SK-N-SH (cell line): ENCODE results near the gene PTPN9. TPM values are rescaled to one million over a fixed set of nuclear protein-coding genes. Genes with fewer than 3 reads are reported as not detected.

Experiments
- CTCF ChIA-PET: fragments of 300-600, 350-600 bp; formaldehyde crosslinking; extraction: SDS; loops from one replicate; lab custom pipeline; 2021; lab: Yijun Ruan, JAX
- POLR2A ChIA-PET: fragments of 350-600 bp; sonication (Branson Sonifier 250); formaldehyde crosslinking; extraction: SDS; loops from one replicate; lab custom pipeline; 2020; ENCODE audit warnings: antibody characterized with exemption, inconsistent platforms; lab: Yijun Ruan, JAX
- DNase-seq: peaks from one replicate; pipeline ENCODE4 v3.0.0; 2012
- H2AFZ ChIP-seq: fragments of 200-600 bp; sonication (generic); 2 replicates; pipeline ENCODE4 v1.8.1; 2016; ENCODE audit warnings: antibody characterized with exemption, mild to moderate bottlenecking, low read depth
- H3F3A ChIP-seq: fragments of 200-600 bp; sonication (generic); replicated peaks from 2 replicates; pipeline ENCODE3; 2016; ENCODE audit warnings: antibody characterized with exemption, mild to moderate bottlenecking; ENCODE audit not compliant: insufficient read depth
- H3K27ac ChIP-seq, 2 experiments: fragments of 200-500 bp in 1 of 2; fragments of 200-600 bp in 1 of 2; sonication (Bioruptor generic) in 1 of 2; sonication (generic), shearing (Covaris generic) in 1 of 2; 2 replicates each; pipeline versions ENCODE4 v1.5.1 to v1.6.1; 2014 to 2016; ENCODE audit warnings: low read depth in 2 of 2, inconsistent platforms in 1 of 2, low read length in 1 of 2, mild to moderate bottlenecking in 1 of 2, mixed read lengths in 1 of 2
- H3K27me3 ChIP-seq: fragments of 200-600 bp; sonication (generic), shearing (Covaris generic); 2 replicates; pipeline ENCODE4 v1.6.1; 2016; ENCODE audit warnings: mixed run types; ENCODE audit not compliant: insufficient read depth
- H3K36me3 ChIP-seq, 2 experiments: fragments of 200-500 bp in 1 of 2; fragments of 200-600 bp in 1 of 2; sonication (Bioruptor generic) in 1 of 2; sonication (generic) in 1 of 2; replicated peaks in 1 of 2; 2 replicates each; pipeline versions ENCODE3 to v1.5.1; 2014 to 2016; ENCODE audit warnings: low read length in 1 of 2, mild to moderate bottlenecking in 1 of 2; ENCODE audit not compliant: insufficient read depth in 2 of 2, control insufficient read depth in 1 of 2
- H3K4me1 ChIP-seq, 2 experiments: fragments of 200-500 bp in 1 of 2; fragments of 200-600 bp in 1 of 2; sonication (Bioruptor generic) in 1 of 2; sonication (generic), shearing (Covaris generic) in 1 of 2; 2 replicates each; pipeline versions ENCODE4 v1.5.1 to v1.6.1; 2014 to 2016; ENCODE audit warnings: low read depth in 1 of 2, low read length in 1 of 2, mixed run types in 1 of 2; ENCODE audit not compliant: insufficient read depth in 2 of 2, control insufficient read depth in 1 of 2
- H3K4me2 ChIP-seq: fragments of 200-600 bp; sonication (generic), shearing (Covaris generic); 2 replicates; pipeline ENCODE4 v1.6.1; 2017; ENCODE audit warnings: mixed run types
- H3K4me3 ChIP-seq, 2 experiments: fragments of 200-500 bp in 1 of 2; fragments of 200-600 bp in 1 of 2; sonication (Bioruptor generic) in 1 of 2; sonication (generic), shearing (Covaris generic) in 1 of 2; 2 replicates each; pipeline versions ENCODE4 v1.5.1 to v1.8.1; 2014 to 2016; ENCODE audit warnings: low read depth in 2 of 2, inconsistent platforms in 1 of 2, low read length in 1 of 2, mild to moderate bottlenecking in 1 of 2, mixed read lengths in 1 of 2, moderate library complexity in 1 of 2
- H3K79me2 ChIP-seq: fragments of 200-600 bp; sonication (generic); 2 replicates; pipeline ENCODE4 v1.8.1; 2017; ENCODE audit warnings: mild to moderate bottlenecking; ENCODE audit not compliant: insufficient read depth
- H3K9ac ChIP-seq: fragments of 200-600 bp; sonication (generic); 2 replicates; pipeline ENCODE4 v1.6.1; 2017; ENCODE audit warnings: mixed run types
- H3K9me2 ChIP-seq: fragments of 200-600 bp; sonication (generic); 2 replicates; pipeline ENCODE4 v1.6.1; 2017; ENCODE audit warnings: mixed run types
- H3K9me3 ChIP-seq: fragments of 200-600 bp; sonication (generic); 2 replicates; pipeline ENCODE4 v1.6.1; 2017; ENCODE audit warnings: mixed run types, mild to moderate bottlenecking, moderate library complexity
- H4K20me1 ChIP-seq: fragments of 200-600 bp; sonication (generic); 2 replicates; pipeline ENCODE4 v1.6.1; 2017; ENCODE audit warnings: mild to moderate bottlenecking, mixed run types; ENCODE audit not compliant: insufficient read depth
- CTCF ChIP-seq: fragments of 200-600 bp; sonication (generic); IDR thresholded peaks from 2 replicates; pipeline ENCODE4 v1.6.1; 2017; ENCODE audit warnings: antibody characterized with exemption, mild to moderate bottlenecking, moderate library complexity
- ELF1 ChIP-seq: IDR thresholded peaks from 2 replicates; pipeline ENCODE4 v1.4.0; 2012
- EP300 ChIP-seq, 2 experiments: IDR thresholded peaks; 2 replicates each; pipeline versions ENCODE4 v1.4.0 to v1.6.1; 2012; ENCODE audit warnings: borderline replicate concordance in 1 of 2, low read depth in 1 of 2, low read length in 1 of 2
- EZH2phosphoT487 ChIP-seq: fragments of 200-600 bp; sonication (generic); IDR thresholded peaks from 2 replicates; pipeline ENCODE4 v1.6.1; 2017; ENCODE audit warnings: low read depth, mixed run types, mild to moderate bottlenecking, antibody characterized with exemption, moderate library complexity, borderline replicate concordance
- IRF3 ChIP-seq: fragments of 150-350 bp; IDR thresholded peaks from 2 replicates; pipeline ENCODE4 v1.6.1; 2016; ENCODE audit warnings: mild to moderate bottlenecking, low read depth, low read length
- JUND ChIP-seq: IDR thresholded peaks from 2 replicates; pipeline ENCODE4 v1.4.0; 2012
- MAX ChIP-seq: IDR thresholded peaks from 2 replicates; pipeline ENCODE4 v1.4.0; 2012; ENCODE audit warnings: low read depth
- POLR2AphosphoS5 ChIP-seq: IDR thresholded peaks from 2 replicates; pipeline ENCODE4 v1.6.1; 2012; ENCODE audit warnings: low read depth, low read length
- RAD21 ChIP-seq: IDR thresholded peaks from 2 replicates; pipeline ENCODE4 v1.6.1; 2012; ENCODE audit warnings: mild to moderate bottlenecking, low read length
- RCOR1 ChIP-seq: fragments of 150-350 bp; IDR thresholded peaks from 2 replicates; pipeline ENCODE4 v1.6.1; 2017; ENCODE audit warnings: antibody characterized with exemption, low read length
- RFX5 ChIP-seq: IDR thresholded peaks from 2 replicates; pipeline ENCODE4 v1.6.1; 2012; ENCODE audit warnings: mild to moderate bottlenecking, improper control_type of control experiment, low read length
- USF1 ChIP-seq: IDR thresholded peaks from 2 replicates; pipeline ENCODE4 v1.4.0; 2012; ENCODE audit warnings: low read depth, borderline replicate concordance
- USF2 ChIP-seq: fragments of 150-350 bp; IDR thresholded peaks from 2 replicates; pipeline ENCODE4 v1.6.1; 2017; ENCODE audit warnings: antibody characterized with exemption, low read length, low read depth, borderline replicate concordance
- WGBS: methylation state at CpG from one replicate; pipeline ENCODE4 v1.1.6; 2017; ENCODE audit warnings: low lambda C conversion rate; 5-methylcytosine and 5-hydroxymethylcytosine counted together
- polyA plus RNA-seq, 3 experiments: library from polyadenylated mRNA; depleted of rRNA; stranded (reverse); fragments of >200 nt; gene quantifications; 2 replicates each; pipeline ENCODE4 v1.2.3, GENCODE V29; 2012

Gene PTPN9
- polyA plus RNA-seq, 1 of the 3 experiments (the other 2 are of a cell fraction) = 25.9 TPM

- Histone ChIP-seq H3K27me3 (no peaks in the 10 kb centered on the region), H3K4me3 (no peak overlapping the region), H3K4me2 (no peak overlapping the region), H3F3A (peaks cover 15% of the 10 kb centered on the region), H3K4me1 (0 out of 4 replicates have a peak, but pooled peaks cover 0 to 5% of the 10 kb centered on the region in 2 experiments), H4K20me1 (peaks cover 55% of the 10 kb centered on the region), H3K27ac (no peak overlapping the region; a peak in 1 of 4 replicates), H3K36me3 (no peaks in the 10 kb centered on the region), H3K9me2 (no peaks in the 10 kb centered on the region), H3K9ac (no peak overlapping the region), H2AFZ (no peak overlapping the region), H3K9me3 (no peaks in the 10 kb centered on the region), H3K79me2 (peaks cover 96% of the 10 kb centered on the region)
- DNase-seq = no peak
- POLR2A ChIA-PET = no interaction called here
- WGBS = 91% methylated on average over 2 of the region's 2 CpGs
- TF ChIP-seq MAX (no peak), USF1 (no peak), USF2 (no peak), ELF1 (no peak), RFX5 (no peak)
- CTCF ChIA-PET = no interaction called here
These were observed 36.7 kb downstream of the PTPN9 start for GRCh38 chr15:75542386-75542797.

- no peaks in the 10 kb centered on the region for H3K9me3 ChIP-seq
- TF ChIP-seq EP300 (IDR thresholded peaks at IDR 0.05; ENCODE audit: borderline replicate concordance in 1 of 2, low read depth in 1 of 2, low read length in 1 of 2) = no peak
- no peak for TF ChIP-seq RAD21
- TF ChIP-seq RCOR1 = no peak
- TF ChIP-seq POLR2AphosphoS5 = no peak
- TF ChIP-seq JUND = no peak
- no peak for TF ChIP-seq IRF3
- no peak for TF ChIP-seq EZH2phosphoT487
- TF ChIP-seq CTCF = no peak
- H3K27ac ChIP-seq = no peak overlapping the region
- peaks cover 0 to 7% of the 10 kb centered on the region in 2 experiments; a peak in 2 of 4 replicates for H3K4me1 ChIP-seq
- H3K4me2 ChIP-seq = no peak overlapping the region
- H3F3A ChIP-seq = peaks cover 13% of the 10 kb centered on the region
- peaks cover 97% of the 10 kb centered on the region for H3K79me2 ChIP-seq
- H3K9ac ChIP-seq = no peak overlapping the region
- no peaks in the 10 kb centered on the region for H3K9me2 ChIP-seq
- ChIA-PET CTCF (no interaction called here), POLR2A (no interaction called here)
- H3K4me3 ChIP-seq = no peak overlapping the region
- 99% methylated on average over 7 of the region's 7 CpGs for WGBS
- no peaks in the 10 kb centered on the region for H3K36me3 ChIP-seq
- H4K20me1 ChIP-seq = peaks cover 53% of the 10 kb centered on the region
- DNase-seq = no peak
- H2AFZ ChIP-seq = no peak overlapping the region
- H3K27me3 ChIP-seq = no peaks in the 10 kb centered on the region
These were observed 40.7 kb downstream of the PTPN9 start for GRCh38 chr15:75538376-75538775.
